NCI-H774 (cell line): ENCODE results near the gene KIAA1328.
"Not testable (repeated sequence)": the region's sequence is repeated elsewhere in the genome, so short reads cannot be mapped to it uniquely, and the experiment has no call there.

Experiments
- DNase-seq: peaks from one replicate; lab custom pipeline; 2025; lab: John Stamatoyannopoulos, UW

KIAA1328 gene

GRCh38 chr18:36826556-36826955 is 2.4 kb upstream of the KIAA1328 start:
- DNase-seq = no peak

GRCh38 chr18:36828157-36828629 is 734 bp upstream of the KIAA1328 start:
- DNase-seq = no peak

GRCh38 chr18:36829362-36830157 is 633 bp downstream of the KIAA1328 start:
- DNase-seq = peak; percentile 63

GRCh38 chr18:36830158-36830495 is 1.2 kb downstream of the KIAA1328 start:
- DNase-seq = peak; percentile 22

- no peak for DNase-seq
These were observed 2.2 kb downstream of the KIAA1328 start for GRCh38 chr18:36831139-36831538.

GRCh38 chr18:36833120-36833519 is 4.2 kb downstream of the KIAA1328 start:
- no peak for DNase-seq

GRCh38 chr18:36835927-36836326 is 7.0 kb downstream of the KIAA1328 start:
- no peak for DNase-seq

- no peak for DNase-seq
These were observed 10.9 kb downstream of the KIAA1328 start for GRCh38 chr18:36839835-36840234.

- DNase-seq = no peak
These were observed 14.3 kb downstream of the KIAA1328 start for GRCh38 chr18:36843199-36843598.

- no peak for DNase-seq
These were observed 14.9 kb downstream of the KIAA1328 start for GRCh38 chr18:36843784-36844183.

GRCh38 chr18:36848609-36849008 is 19.7 kb downstream of the KIAA1328 start:
- no peak for DNase-seq

GRCh38 chr18:36849288-36850006 is 20.5 kb downstream of the KIAA1328 start:
- DNase-seq = no peak

GRCh38 chr18:36850527-36851201 is 21.7 kb downstream of the KIAA1328 start:
- DNase-seq = no peak

- no peak for DNase-seq
These were observed 22.3 kb downstream of the KIAA1328 start for GRCh38 chr18:36851202-36851590.

GRCh38 chr18:36856815-36857214 is 27.9 kb downstream of the KIAA1328 start:
- DNase-seq = no peak

- DNase-seq = no peak
These were observed 33.3 kb downstream of the KIAA1328 start for GRCh38 chr18:36862182-36862581.

GRCh38 chr18:36867056-36867455 is 38.1 kb downstream of the KIAA1328 start:
- no peak for DNase-seq

GRCh38 chr18:36871801-36872200 is 42.9 kb downstream of the KIAA1328 start:
- no peak for DNase-seq

GRCh38 chr18:36872329-36872728 is 43.4 kb downstream of the KIAA1328 start:
- no peak for DNase-seq

- DNase-seq = not testable (repeated sequence)
These were observed 44.9 kb downstream of the KIAA1328 start for GRCh38 chr18:36873826-36874225.

GRCh38 chr18:36879796-36880195 is 50.9 kb downstream of the KIAA1328 start:
- not testable (repeated sequence) for DNase-seq

GRCh38 chr18:36885981-36886380 is 57.1 kb downstream of the KIAA1328 start:
- DNase-seq = no peak

- no peak for DNase-seq
These were observed 58.2 kb downstream of the KIAA1328 start for GRCh38 chr18:36887114-36887513.
